ENCODE data around the gene DNAJC1.

DNAJC1 gene

DNA sequence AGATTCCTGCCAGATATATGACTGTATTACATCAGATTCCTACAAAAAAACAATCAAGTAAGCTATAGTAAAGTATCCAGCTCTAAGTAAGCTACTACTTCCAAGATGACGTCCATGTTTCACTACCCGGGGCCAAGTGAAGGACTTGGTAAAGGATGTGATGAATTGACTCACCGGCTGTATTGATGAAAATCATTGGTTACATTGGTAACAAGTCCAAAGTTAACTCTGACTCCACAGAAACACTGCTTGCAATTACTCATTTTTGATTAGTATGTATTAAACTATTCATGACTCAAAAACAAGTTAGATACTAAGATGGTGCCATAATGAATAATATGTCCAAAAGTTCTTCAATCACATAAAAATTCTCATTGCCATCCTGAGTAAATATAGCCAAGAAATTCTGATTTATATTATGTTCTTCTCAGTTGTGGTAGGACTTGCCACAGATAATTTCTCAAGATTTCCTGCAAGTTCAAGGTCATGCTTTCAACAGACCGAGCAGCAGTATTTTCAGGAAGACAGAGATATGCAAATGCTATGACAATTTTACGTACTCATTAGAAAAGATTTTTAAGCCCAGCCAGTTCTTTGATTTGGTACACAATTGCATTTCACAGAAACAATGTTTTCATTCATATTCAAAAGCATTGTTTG, 12.6 kb upstream of the DNAJC1 start:
- H3K36me3 ChIP-seq (replicated peaks): no peaks in the 10 kb centered on the region
- TF ChIP-seq, protein P1, sequence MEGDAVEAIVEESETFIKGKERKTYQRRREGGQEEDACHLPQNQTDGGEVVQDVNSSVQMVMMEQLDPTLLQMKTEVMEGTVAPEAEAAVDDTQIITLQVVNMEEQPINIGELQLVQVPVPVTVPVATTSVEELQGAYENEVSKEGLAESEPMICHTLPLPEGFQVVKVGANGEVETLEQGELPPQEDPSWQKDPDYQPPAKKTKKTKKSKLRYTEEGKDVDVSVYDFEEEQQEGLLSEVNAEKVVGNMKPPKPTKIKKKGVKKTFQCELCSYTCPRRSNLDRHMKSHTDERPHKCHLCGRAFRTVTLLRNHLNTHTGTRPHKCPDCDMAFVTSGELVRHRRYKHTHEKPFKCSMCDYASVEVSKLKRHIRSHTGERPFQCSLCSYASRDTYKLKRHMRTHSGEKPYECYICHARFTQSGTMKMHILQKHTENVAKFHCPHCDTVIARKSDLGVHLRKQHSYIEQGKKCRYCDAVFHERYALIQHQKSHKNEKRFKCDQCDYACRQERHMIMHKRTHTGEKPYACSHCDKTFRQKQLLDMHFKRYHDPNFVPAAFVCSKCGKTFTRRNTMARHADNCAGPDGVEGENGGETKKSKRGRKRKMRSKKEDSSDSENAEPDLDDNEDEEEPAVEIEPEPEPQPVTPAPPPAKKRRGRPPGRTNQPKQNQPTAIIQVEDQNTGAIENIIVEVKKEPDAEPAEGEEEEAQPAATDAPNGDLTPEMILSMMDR (IDR thresholded peaks at IDR 0.05; ENCODE audit: low read depth, low read length, missing control alignments): no peak
- in situ Hi-C loops (cut with HindIII; ENCODE audit: low pct_ligation_motif_present, low sequenced_read_pairs): no loop called here
- no peak for DNase-seq
- H3K4me3 ChIP-seq (ENCODE audit: low read depth, low read length): no peak overlapping the region
- no peak overlapping the region for H3K27ac ChIP-seq
- no peaks in the 10 kb centered on the region for H3K27me3 ChIP-seq (replicated peaks)

DNA sequence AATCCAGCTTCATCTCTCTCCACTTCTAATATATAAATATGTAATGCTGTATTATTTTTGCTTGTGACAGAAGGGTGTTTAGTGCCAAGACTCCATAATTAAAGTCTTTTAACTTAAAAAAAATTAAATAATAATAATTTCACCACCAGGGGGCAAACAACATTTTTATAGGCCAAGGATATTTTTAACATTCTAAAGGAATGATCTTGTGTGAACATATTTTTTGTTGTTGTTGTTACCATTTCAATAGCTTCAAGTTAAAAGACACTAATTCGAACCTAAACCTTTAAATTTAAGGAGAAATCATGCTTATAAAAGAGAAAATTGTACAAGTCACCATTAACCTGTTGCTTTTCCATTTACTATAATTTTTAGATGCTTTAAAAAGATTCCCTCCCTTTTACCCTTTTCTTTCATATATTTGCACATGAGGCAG, 7.5 kb upstream of the DNAJC1 start:
- H3K27me3 ChIP-seq (replicated peaks): no peaks in the 10 kb centered on the region
- no peak overlapping the region for H3K27ac ChIP-seq
- no peaks in the 10 kb centered on the region for H3K36me3 ChIP-seq (replicated peaks)
- no peak overlapping the region for H3K4me3 ChIP-seq (ENCODE audit: low read depth, low read length)
- TF ChIP-seq, protein P1 (IDR thresholded peaks at IDR 0.05; ENCODE audit: low read depth, low read length, missing control alignments): no peak
- DNase-seq: no peak
- in situ Hi-C loops (cut with HindIII; ENCODE audit: low pct_ligation_motif_present, low sequenced_read_pairs): no loop called here

DNA sequence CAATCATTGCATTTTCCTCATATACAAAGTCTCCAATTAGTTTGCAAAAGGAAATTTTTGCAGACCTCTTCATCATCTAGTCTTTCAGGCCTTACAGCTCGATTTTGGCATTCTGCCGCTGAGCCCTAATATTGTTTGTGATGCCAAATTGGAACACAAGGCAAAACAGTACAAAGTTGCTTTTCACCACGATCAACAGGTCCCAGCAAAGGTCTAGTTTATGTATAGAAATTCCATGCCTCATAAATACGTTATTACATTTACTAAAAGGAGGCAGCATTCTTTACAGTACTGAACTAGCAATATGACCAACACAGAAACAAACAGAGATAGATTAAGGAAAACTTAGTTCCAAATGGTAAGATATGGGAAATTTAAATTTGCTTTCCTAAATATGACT, 7.0 kb upstream of the DNAJC1 start:
- Histone ChIP-seq H3K27ac (no peak overlapping the region), H3K27me3 (replicated peaks) (no peaks in the 10 kb centered on the region), H3K4me3 (ENCODE audit: low read depth, low read length) (no peak overlapping the region), H3K36me3 (replicated peaks) (no peaks in the 10 kb centered on the region)
- in situ Hi-C loops (cut with HindIII; ENCODE audit: low pct_ligation_motif_present, low sequenced_read_pairs): no loop called here
- TF ChIP-seq, protein P1 (IDR thresholded peaks at IDR 0.05; ENCODE audit: low read depth, low read length, missing control alignments): no peak
- no peak for DNase-seq

DNA sequence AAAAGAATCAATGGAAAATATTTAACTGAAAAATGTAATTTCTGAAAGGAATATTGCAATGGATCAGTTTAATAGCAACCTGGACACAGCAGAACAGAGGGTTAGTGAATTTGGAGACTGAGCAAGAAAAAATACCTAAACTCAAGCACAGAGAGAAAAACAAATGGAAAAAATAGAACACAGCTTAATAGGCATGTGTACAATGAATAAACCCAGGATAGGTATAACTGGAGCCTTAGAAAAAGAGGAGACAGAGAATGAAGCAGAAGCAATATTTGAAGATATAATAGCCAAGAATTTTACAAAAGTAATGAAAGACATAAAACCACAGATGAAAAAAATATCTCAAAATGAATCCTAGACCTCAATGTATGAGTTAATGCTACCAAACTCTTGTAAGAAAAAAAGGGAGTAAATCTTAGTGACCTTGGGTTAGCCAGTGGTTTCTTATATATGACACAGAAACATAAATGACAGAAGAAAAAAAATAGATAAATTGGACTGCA, 2.9 kb upstream of the DNAJC1 start:
- no peak overlapping the region for H3K27ac ChIP-seq
- DNase-seq: no peak
- TF ChIP-seq, protein P1 (IDR thresholded peaks at IDR 0.05; ENCODE audit: low read depth, low read length, missing control alignments): no peak
- H3K36me3 ChIP-seq (replicated peaks): no peaks in the 10 kb centered on the region
- H3K4me3 ChIP-seq (ENCODE audit: low read depth, low read length): no peak overlapping the region
- in situ Hi-C loops (cut with HindIII; ENCODE audit: low pct_ligation_motif_present, low sequenced_read_pairs): no loop called here
- no peaks in the 10 kb centered on the region for H3K27me3 ChIP-seq (replicated peaks)

DNA sequence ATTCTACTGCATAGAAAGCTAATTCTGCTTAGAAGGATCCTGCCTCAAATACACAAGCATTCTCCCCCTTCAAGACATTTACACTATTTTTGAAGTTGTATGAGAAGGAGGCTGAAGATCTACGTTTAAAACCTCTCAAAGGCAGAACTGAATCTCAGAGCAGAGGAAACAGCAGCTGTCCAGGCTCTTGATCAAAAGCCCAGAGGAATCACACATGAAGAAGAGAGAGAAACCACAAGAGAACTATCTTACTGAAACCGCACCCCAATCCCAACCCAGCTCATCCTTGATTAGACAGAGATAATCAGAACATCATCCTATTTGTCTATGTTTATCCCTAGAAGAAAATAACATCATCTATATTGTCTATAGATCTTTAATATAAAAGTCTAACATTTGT, 2.2 kb upstream of the DNAJC1 start:
- Histone ChIP-seq H3K27me3 (replicated peaks) (no peaks in the 10 kb centered on the region), H3K36me3 (replicated peaks) (no peaks in the 10 kb centered on the region), H3K27ac (no peak overlapping the region), H3K4me3 (ENCODE audit: low read depth, low read length) (no peak overlapping the region)
- TF ChIP-seq, protein P1 (IDR thresholded peaks at IDR 0.05; ENCODE audit: low read depth, low read length, missing control alignments): no peak
- in situ Hi-C loops (cut with HindIII; ENCODE audit: low pct_ligation_motif_present, low sequenced_read_pairs): no loop called here
- no peak for DNase-seq

DNA sequence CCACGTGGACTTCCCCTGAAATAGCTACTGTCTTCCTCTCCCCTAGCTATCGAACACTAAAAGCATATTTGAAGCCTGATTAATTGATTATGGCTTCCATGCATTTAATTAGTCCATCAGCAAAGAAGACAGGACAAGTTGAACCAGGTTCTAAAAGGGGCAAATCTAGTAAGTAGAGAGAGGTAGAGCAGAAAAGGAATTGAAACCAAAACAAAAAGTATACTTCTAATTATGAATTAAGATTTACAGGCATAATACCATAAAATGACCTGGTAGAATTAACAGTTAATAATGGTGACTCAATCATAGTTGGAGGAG, 393 bp upstream of the DNAJC1 start:
- Histone ChIP-seq H3K36me3 (replicated peaks) (no peaks in the 10 kb centered on the region), H3K27me3 (replicated peaks) (no peaks in the 10 kb centered on the region), H3K4me3 (ENCODE audit: low read depth, low read length) (peak overlapping the region; percentile 92), H3K27ac (no peak overlapping the region)
- in situ Hi-C loops (cut with HindIII; ENCODE audit: low pct_ligation_motif_present, low sequenced_read_pairs): no loop called here
- DNase-seq: no peak
- TF ChIP-seq, protein P1 (IDR thresholded peaks at IDR 0.05; ENCODE audit: low read depth, low read length, missing control alignments): no peak

Measured in brain microvascular endothelial cell (primary cell).